K562 (cell line): ENCODE measurements around the gene LRRC14B. TPM values are rescaled to one million over a fixed set of nuclear protein-coding genes. Genes with fewer than 3 reads are reported as not detected.
A peak's percentile ranks its signal among the peaks of the same experiment; 100 is the strongest.

Source experiments
- CEBPB ChIP-seq: fragments of 450-650 bp; IDR thresholded peaks from 2 replicates; pipeline ENCODE4 v1.6.1; 2016; ENCODE audit warnings: missing genetic modification characterization, missing compliant biosample characterization
- GABPB1 ChIP-seq: sonication (generic); formaldehyde crosslinking; IDR thresholded peaks from 2 replicates; pipeline ENCODE4 v1.8.0; 2022; ENCODE audit warnings: mild to moderate bottlenecking, missing genetic modification reagents
- HMG20A ChIP-seq: fragments of 450-650 bp; formaldehyde crosslinking; conservative IDR thresholded peaks from 2 replicates; pipeline ENCODE4 v1.4.0; 2020; ENCODE audit warnings: mild to moderate bottlenecking, mixed read lengths
- LCOR ChIP-seq: sonication (generic); formaldehyde crosslinking; IDR thresholded peaks from 2 replicates; pipeline ENCODE4 v1.8.0; 2022; ENCODE audit warnings: mild to moderate bottlenecking, missing genetic modification reagents
- MED1 ChIP-seq: sonication (generic); formaldehyde crosslinking; IDR thresholded peaks from 2 replicates; pipeline ENCODE4 v1.8.1; 2023; ENCODE audit warnings: missing genetic modification reagents, borderline replicate concordance
- MEF2A ChIP-seq: IDR thresholded peaks from 2 replicates; pipeline ENCODE4 v1.6.1; 2011; ENCODE audit warnings: low read depth, mild to moderate bottlenecking, low read length, moderate library complexity; ENCODE audit not compliant: control insufficient read depth
- NCOA6 ChIP-seq: fragments of 450-650 bp; IDR thresholded peaks from 2 replicates; pipeline ENCODE4 v1.6.1; 2017; ENCODE audit warnings: mild to moderate bottlenecking
- RFX5 ChIP-seq: IDR thresholded peaks from 2 replicates; pipeline ENCODE4 v1.6.1; 2011; ENCODE audit warnings: low read depth, mild to moderate bottlenecking, improper control_type of control experiment, low read length
- U2AF1 ChIP-seq: fragments of 200-400 bp; formaldehyde crosslinking; optimal IDR thresholded peaks from 2 replicates; pipeline ENCODE3; 2017; ENCODE audit warnings: mild to moderate bottlenecking, low read depth, low read length, moderate library complexity
- ZNF124 ChIP-seq: sonication (generic); formaldehyde crosslinking; IDR thresholded peaks from 2 replicates; pipeline ENCODE4 v1.8.1; 2022; ENCODE audit warnings: missing genetic modification reagents
- ZNF778 ChIP-seq: fragments of 450-650 bp; formaldehyde crosslinking; IDR thresholded peaks from 2 replicates; pipeline ENCODE4 v1.4.0; 2020; ENCODE audit warnings: mild to moderate bottlenecking, moderate library complexity
- polyA plus RNA-seq, 8 experiments: library from polyadenylated mRNA; depleted of rRNA in 4 of 8; stranded (reverse) in 5 of 8; unstranded in 3 of 8; fragments of >200 nt; fragmentation: Nextera tagmentation in 2 of 8; fragmentation: Illumina TruSeq in 1 of 8; extraction: Ambion mirVana in 2 of 8; extraction: Trizol in 1 of 8; gene quantifications; 2 replicates each; pipeline versions ENCODE4 v1.2.1 to v1.2.3, GENCODE V29; 2011 to 2014; ENCODE audit warnings: inconsistent platforms in 1 of 8, missing spikeins in 1 of 8
- total RNA-seq, 7 experiments: library from RNA; depleted of rRNA in 6 of 7; stranded (reverse); fragments of >200 nt in 6 of 7; fragmentation: Illumina TruSeq in 2 of 7; extraction: Trizol in 2 of 7; gene quantifications; 2 replicates each; pipeline versions ENCODE4 v1.2.1 to v1.2.3, GENCODE V29; 2011 to 2021; ENCODE audit warnings: low replicate concordance in 1 of 7
- TF ChIP-seq, protein P1 (sequence below), 2 experiments: fragments of 450-650 bp in 1 of 2; sonication (generic) in 1 of 2; formaldehyde crosslinking in 1 of 2; IDR thresholded peaks; 2 replicates each; pipeline versions ENCODE4 v1.7.1 to v1.9.0; 2016 to 2022; ENCODE audit warnings: inconsistent platforms in 1 of 2, mild to moderate bottlenecking in 1 of 2, missing genetic modification reagents in 1 of 2
- TF ChIP-seq, protein P2 (sequence below), 2 experiments: fragments of 150-350 bp in 1 of 2; IDR thresholded peaks; 2 replicates each; pipeline ENCODE4 v1.6.1; 2012 to 2016; ENCODE audit warnings: low read depth in 2 of 2, low read length in 2 of 2, mild to moderate bottlenecking in 1 of 2, moderate library complexity in 1 of 2
- TF ChIP-seq, protein P3 (sequence below): fragments of 450-650 bp; IDR thresholded peaks from one replicate; pipeline ENCODE4 v1.6.1; 2018; ENCODE audit warnings: mild to moderate bottlenecking, moderate library complexity; ENCODE audit not compliant: partially characterized antibody

LRRC14B gene
- total and polyA plus RNA-seq, 9 of the 15 experiments (the other 6 are each of a cell fraction or from before 2014, with no cell fraction given): not detected

DNA sequence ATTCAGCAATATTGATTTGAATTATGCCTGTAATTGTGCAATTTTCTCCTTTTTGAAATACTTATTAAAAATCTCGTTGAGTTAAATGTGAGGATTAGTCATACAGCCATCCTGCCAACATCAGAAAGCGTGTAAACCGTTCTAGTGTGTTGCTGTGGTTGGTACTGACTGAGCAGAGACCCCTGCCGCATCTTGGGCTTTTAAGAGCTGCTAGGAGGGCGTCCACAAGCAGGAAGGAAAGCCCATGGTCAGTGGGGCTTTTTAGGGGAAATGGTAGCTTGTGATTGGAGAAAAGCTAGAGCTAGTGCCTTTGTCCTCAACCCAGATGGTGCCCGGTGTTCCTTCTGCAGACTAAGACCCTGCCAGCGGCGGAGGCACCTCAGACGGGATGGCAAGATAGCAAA, 28.2 kb downstream of the LRRC14B start (continued):
- TF ChIP-seq, protein P1, sequence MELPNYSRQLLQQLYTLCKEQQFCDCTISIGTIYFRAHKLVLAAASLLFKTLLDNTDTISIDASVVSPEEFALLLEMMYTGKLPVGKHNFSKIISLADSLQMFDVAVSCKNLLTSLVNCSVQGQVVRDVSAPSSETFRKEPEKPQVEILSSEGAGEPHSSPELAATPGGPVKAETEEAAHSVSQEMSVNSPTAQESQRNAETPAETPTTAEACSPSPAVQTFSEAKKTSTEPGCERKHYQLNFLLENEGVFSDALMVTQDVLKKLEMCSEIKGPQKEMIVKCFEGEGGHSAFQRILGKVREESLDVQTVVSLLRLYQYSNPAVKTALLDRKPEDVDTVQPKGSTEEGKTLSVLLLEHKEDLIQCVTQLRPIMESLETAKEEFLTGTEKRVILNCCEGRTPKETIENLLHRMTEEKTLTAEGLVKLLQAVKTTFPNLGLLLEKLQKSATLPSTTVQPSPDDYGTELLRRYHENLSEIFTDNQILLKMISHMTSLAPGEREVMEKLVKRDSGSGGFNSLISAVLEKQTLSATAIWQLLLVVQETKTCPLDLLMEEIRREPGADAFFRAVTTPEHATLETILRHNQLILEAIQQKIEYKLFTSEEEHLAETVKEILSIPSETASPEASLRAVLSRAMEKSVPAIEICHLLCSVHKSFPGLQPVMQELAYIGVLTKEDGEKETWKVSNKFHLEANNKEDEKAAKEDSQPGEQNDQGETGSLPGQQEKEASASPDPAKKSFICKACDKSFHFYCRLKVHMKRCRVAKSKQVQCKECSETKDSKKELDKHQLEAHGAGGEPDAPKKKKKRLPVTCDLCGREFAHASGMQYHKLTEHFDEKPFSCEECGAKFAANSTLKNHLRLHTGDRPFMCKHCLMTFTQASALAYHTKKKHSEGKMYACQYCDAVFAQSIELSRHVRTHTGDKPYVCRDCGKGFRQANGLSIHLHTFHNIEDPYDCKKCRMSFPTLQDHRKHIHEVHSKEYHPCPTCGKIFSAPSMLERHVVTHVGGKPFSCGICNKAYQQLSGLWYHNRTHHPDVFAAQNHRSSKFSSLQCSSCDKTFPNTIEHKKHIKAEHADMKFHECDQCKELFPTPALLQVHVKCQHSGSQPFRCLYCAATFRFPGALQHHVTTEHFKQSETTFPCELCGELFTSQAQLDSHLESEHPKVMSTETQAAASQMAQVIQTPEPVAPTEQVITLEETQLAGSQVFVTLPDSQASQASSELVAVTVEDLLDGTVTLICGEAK (IDR thresholded peaks at IDR 0.05): no peak
- TF ChIP-seq, protein P1 (CRISPR knock-in tag; IDR thresholded peaks at IDR 0.05): no peak
- TF ChIP-seq U2AF1: no peak
- no peak for TF ChIP-seq ZNF778 (CRISPR knock-in tag)
- TF ChIP-seq, protein P2, sequence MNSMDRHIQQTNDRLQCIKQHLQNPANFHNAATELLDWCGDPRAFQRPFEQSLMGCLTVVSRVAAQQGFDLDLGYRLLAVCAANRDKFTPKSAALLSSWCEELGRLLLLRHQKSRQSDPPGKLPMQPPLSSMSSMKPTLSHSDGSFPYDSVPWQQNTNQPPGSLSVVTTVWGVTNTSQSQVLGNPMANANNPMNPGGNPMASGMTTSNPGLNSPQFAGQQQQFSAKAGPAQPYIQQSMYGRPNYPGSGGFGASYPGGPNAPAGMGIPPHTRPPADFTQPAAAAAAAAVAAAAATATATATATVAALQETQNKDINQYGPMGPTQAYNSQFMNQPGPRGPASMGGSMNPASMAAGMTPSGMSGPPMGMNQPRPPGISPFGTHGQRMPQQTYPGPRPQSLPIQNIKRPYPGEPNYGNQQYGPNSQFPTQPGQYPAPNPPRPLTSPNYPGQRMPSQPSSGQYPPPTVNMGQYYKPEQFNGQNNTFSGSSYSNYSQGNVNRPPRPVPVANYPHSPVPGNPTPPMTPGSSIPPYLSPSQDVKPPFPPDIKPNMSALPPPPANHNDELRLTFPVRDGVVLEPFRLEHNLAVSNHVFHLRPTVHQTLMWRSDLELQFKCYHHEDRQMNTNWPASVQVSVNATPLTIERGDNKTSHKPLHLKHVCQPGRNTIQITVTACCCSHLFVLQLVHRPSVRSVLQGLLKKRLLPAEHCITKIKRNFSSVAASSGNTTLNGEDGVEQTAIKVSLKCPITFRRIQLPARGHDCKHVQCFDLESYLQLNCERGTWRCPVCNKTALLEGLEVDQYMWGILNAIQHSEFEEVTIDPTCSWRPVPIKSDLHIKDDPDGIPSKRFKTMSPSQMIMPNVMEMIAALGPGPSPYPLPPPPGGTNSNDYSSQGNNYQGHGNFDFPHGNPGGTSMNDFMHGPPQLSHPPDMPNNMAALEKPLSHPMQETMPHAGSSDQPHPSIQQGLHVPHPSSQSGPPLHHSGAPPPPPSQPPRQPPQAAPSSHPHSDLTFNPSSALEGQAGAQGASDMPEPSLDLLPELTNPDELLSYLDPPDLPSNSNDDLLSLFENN (IDR thresholded peaks at IDR 0.05; ENCODE audit: low read depth in 2 of 2, low read length in 2 of 2): no peak
- 0 out of 2 replicates have a peak, but pooled peaks have one; percentile 11 for TF ChIP-seq LCOR (CRISPR knock-in tag)
- no peak for TF ChIP-seq NCOA6
- no peak for TF ChIP-seq HMG20A (CRISPR knock-in tag)
- TF ChIP-seq, protein P3, sequence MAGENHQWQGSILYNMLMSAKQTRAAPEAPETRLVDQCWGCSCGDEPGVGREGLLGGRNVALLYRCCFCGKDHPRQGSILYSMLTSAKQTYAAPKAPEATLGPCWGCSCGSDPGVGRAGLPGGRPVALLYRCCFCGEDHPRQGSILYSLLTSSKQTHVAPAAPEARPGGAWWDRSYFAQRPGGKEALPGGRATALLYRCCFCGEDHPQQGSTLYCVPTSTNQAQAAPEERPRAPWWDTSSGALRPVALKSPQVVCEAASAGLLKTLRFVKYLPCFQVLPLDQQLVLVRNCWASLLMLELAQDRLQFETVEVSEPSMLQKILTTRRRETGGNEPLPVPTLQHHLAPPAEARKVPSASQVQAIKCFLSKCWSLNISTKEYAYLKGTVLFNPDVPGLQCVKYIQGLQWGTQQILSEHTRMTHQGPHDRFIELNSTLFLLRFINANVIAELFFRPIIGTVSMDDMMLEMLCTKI: no peak
- TF ChIP-seq MED1: no peak
- no peak for TF ChIP-seq RFX5
- TF ChIP-seq GABPB1 (CRISPR knock-in tag): no peak
- TF ChIP-seq MEF2A: no peak
- peak; percentile 24; the same call in 1 of the 2 replicates for TF ChIP-seq CEBPB
- TF ChIP-seq ZNF124 (CRISPR knock-in tag): no peak
